HEK293 (cell line): Measurements from ENCODE around the gene MMRN2.

Source experiments
- CTCF ChIA-PET: fragments of 350-600 bp; formaldehyde crosslinking; extraction: SDS; loops from one replicate; lab custom pipeline; 2021; ENCODE audit warnings: antibody characterized with exemption; lab: Yijun Ruan, JAX
- POLR2A ChIA-PET: fragments of 300-600 bp; formaldehyde crosslinking; extraction: SDS; loops from one replicate; lab custom pipeline; 2020; ENCODE audit warnings: antibody characterized with exemption, inconsistent platforms; lab: Yijun Ruan, JAX
- H3K27ac ChIP-seq: fragments of 200-500 bp; sonication (Bioruptor generic); 2 replicates; pipeline ENCODE4 v1.5.1; 2014; ENCODE audit warnings: low read depth, low read length, control low read depth, inconsistent platforms; ENCODE audit errors: extremely low read depth
- H3K36me3 ChIP-seq, 2 experiments: fragments of 200-500 bp in 1 of 2; sonication (Bioruptor generic) in 1 of 2; 1 replicate in 1 of 2; 2 replicates in 1 of 2; pipeline ENCODE4 v1.5.1; 2014 to 2017; ENCODE audit warnings: inconsistent platforms in 2 of 2, low read length in 2 of 2; ENCODE audit not compliant: control insufficient read depth in 2 of 2, insufficient read depth in 1 of 2
- H3K4me1 ChIP-seq: fragments of 200-500 bp; sonication (Bioruptor generic); 2 replicates; pipeline ENCODE4 v1.5.1; 2014; ENCODE audit warnings: mild to moderate bottlenecking, low read length, inconsistent platforms; ENCODE audit not compliant: control insufficient read depth, insufficient read depth
- H3K4me3 ChIP-seq: 2 replicates; pipeline ENCODE4 v1.5.1; 2011; ENCODE audit warnings: low read depth, mild to moderate bottlenecking, control low read depth, low read length, moderate library complexity
- H3K9me3 ChIP-seq: fragments of 200-500 bp; sonication (Bioruptor generic); 2 replicates; pipeline ENCODE4 v1.5.1; 2014; ENCODE audit warnings: low read depth, low read length, inconsistent platforms; ENCODE audit not compliant: control insufficient read depth, insufficient read depth
- BCL11B ChIP-seq: fragments of 450-650 bp; formaldehyde crosslinking; IDR thresholded peaks from 2 replicates; pipeline ENCODE4 v1.5.1; 2016; ENCODE audit warnings: low read depth, missing biosample characterization, missing genetic modification characterization
- ELK4 ChIP-seq: IDR thresholded peaks from 2 replicates; pipeline ENCODE4 v1.6.1; 2011; ENCODE audit warnings: mild to moderate bottlenecking, low read depth, low read length, borderline replicate concordance
- GLI2 ChIP-seq: fragments of 450-650 bp; formaldehyde crosslinking; IDR thresholded peaks from 2 replicates; pipeline ENCODE4; 2017; ENCODE audit warnings: missing biosample characterization, missing genetic modification characterization, low read depth, borderline replicate concordance
- HOXA7 ChIP-seq: sonication (generic); formaldehyde crosslinking; IDR thresholded peaks from 2 replicates; pipeline ENCODE4 v1.8.1; 2022; ENCODE audit warnings: missing genetic modification reagents, borderline replicate concordance
- SP2 ChIP-seq: fragments of 450-650 bp; formaldehyde crosslinking; IDR thresholded peaks from 2 replicates; pipeline ENCODE4 v1.5.1; 2016; ENCODE audit warnings: missing biosample characterization, missing genetic modification characterization
- ZBTB10 ChIP-seq: fragments of 450-650 bp; formaldehyde crosslinking; IDR thresholded peaks from 2 replicates; pipeline ENCODE4 v1.5.1; 2016; ENCODE audit warnings: missing biosample characterization, missing genetic modification characterization
- ZFHX2 ChIP-seq: fragments of 450-650 bp; formaldehyde crosslinking; conservative IDR thresholded peaks from 2 replicates; pipeline ENCODE4 v1.5.1; 2016; ENCODE audit warnings: missing biosample characterization, missing genetic modification characterization
- ZFP41 ChIP-seq: fragments of 450-650 bp; formaldehyde crosslinking; IDR thresholded peaks from 2 replicates; pipeline ENCODE4 v1.5.1; 2016; ENCODE audit warnings: missing biosample characterization, missing genetic modification characterization, borderline replicate concordance
- ZIC2 ChIP-seq: fragments of 450-650 bp; formaldehyde crosslinking; IDR thresholded peaks from 2 replicates; pipeline ENCODE4 v1.5.1; 2016; ENCODE audit warnings: missing biosample characterization, missing genetic modification characterization
- ZNF140 ChIP-seq: fragments of 450-650 bp; formaldehyde crosslinking; IDR thresholded peaks from 2 replicates; pipeline ENCODE4 v1.5.1; 2016; ENCODE audit warnings: missing biosample characterization, missing genetic modification characterization
- ZNF366 ChIP-seq: fragments of 450-650 bp; formaldehyde crosslinking; conservative IDR thresholded peaks from 2 replicates; pipeline ENCODE4 v1.5.1; 2016; ENCODE audit warnings: missing biosample characterization, missing genetic modification characterization
- ZNF37A ChIP-seq: fragments of 450-650 bp; IDR thresholded peaks from 2 replicates; pipeline ENCODE4 v1.5.1; 2018; ENCODE audit warnings: missing biosample characterization, missing genetic modification characterization
- ZNF473 ChIP-seq: fragments of 450-650 bp; formaldehyde crosslinking; IDR thresholded peaks from 2 replicates; pipeline ENCODE4 v1.5.1; 2017; ENCODE audit warnings: missing biosample characterization, missing genetic modification characterization
- ZNF510 ChIP-seq: fragments of 450-650 bp; formaldehyde crosslinking; IDR thresholded peaks from 2 replicates; pipeline ENCODE4 v1.5.1; 2018; ENCODE audit warnings: mild to moderate bottlenecking, missing genetic modification characterization, missing biosample characterization; ENCODE audit not compliant: insufficient replicate concordance
- ZNF513 ChIP-seq: fragments of 450-650 bp; IDR thresholded peaks from 2 replicates; pipeline ENCODE4 v1.5.1; 2018; ENCODE audit warnings: missing biosample characterization, missing genetic modification characterization
- ZNF560 ChIP-seq: fragments of 450-650 bp; formaldehyde crosslinking; IDR thresholded peaks from 2 replicates; pipeline ENCODE4 v1.5.1; 2017; ENCODE audit warnings: missing biosample characterization, missing genetic modification characterization, borderline replicate concordance
- ZNF610 ChIP-seq: fragments of 450-650 bp; formaldehyde crosslinking; IDR thresholded peaks from 2 replicates; pipeline ENCODE4 v1.5.1; 2016; ENCODE audit warnings: missing biosample characterization, missing genetic modification characterization, borderline replicate concordance
- ZNF626 ChIP-seq: fragments of 450-650 bp; sonication (Bioruptor Pico); formaldehyde crosslinking; IDR thresholded peaks from 2 replicates; pipeline ENCODE4 v1.5.1; 2018; ENCODE audit warnings: missing biosample characterization, missing genetic modification characterization, inconsistent platforms
- ZNF701 ChIP-seq: fragments of 450-650 bp; formaldehyde crosslinking; IDR thresholded peaks from 2 replicates; pipeline ENCODE4 v1.5.1; 2016; ENCODE audit warnings: missing biosample characterization, missing genetic modification characterization
- ZNF707 ChIP-seq: fragments of 450-650 bp; formaldehyde crosslinking; IDR thresholded peaks from 2 replicates; pipeline ENCODE4 v1.5.1; 2016; ENCODE audit warnings: missing biosample characterization, missing genetic modification characterization
- ZNF747 ChIP-seq: fragments of 450-650 bp; formaldehyde crosslinking; IDR thresholded peaks from 2 replicates; pipeline ENCODE4 v1.5.1; 2016; ENCODE audit warnings: missing biosample characterization, missing genetic modification characterization
- TF ChIP-seq, protein P1 (sequence below): fragments of 450-650 bp; formaldehyde crosslinking; IDR thresholded peaks from 2 replicates; pipeline ENCODE4 v1.5.1; 2016; ENCODE audit warnings: missing biosample characterization, missing genetic modification characterization

The MMRN2 gene

DNA sequence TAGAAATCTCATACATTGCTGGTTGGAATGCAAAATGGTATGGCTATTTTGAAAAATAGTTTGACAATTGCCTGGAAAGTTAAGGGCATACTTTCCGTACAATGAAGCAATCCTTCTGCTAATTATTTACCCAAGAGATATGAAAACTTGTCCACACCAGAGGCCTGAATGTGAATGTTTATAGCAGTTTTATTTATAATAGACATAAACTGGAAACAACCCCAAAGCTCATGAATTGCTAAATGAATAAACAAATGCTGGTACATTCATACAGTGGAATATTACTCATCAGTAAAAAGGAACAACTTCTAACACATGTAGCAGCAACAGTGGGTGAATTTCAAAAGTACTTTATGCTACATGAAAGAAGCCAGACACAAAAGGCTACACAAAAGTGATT, 42.7 kb downstream of the MMRN2 start:
- H3K4me3 ChIP-seq: no peak overlapping the region
- CTCF ChIA-PET: no interaction called here
- no peaks in the 10 kb centered on the region; the same call in 1 of the 2 replicates for H3K4me1 ChIP-seq
- H3K9me3 ChIP-seq: no peaks in the 10 kb centered on the region
- no peak overlapping the region for H3K27ac ChIP-seq
- H3K36me3 ChIP-seq: peaks cover 40 to 53% of the 10 kb centered on the region in 2 experiments
- TF ChIP-seq ZNF37A (tag by site-specific recombination): no peak
- no peak for TF ChIP-seq ZNF510
- TF ChIP-seq ZNF707: no peak
- TF ChIP-seq ZIC2 (tag by site-specific recombination): no peak
- TF ChIP-seq SP2: no peak
- POLR2A ChIA-PET: no interaction called here

DNA sequence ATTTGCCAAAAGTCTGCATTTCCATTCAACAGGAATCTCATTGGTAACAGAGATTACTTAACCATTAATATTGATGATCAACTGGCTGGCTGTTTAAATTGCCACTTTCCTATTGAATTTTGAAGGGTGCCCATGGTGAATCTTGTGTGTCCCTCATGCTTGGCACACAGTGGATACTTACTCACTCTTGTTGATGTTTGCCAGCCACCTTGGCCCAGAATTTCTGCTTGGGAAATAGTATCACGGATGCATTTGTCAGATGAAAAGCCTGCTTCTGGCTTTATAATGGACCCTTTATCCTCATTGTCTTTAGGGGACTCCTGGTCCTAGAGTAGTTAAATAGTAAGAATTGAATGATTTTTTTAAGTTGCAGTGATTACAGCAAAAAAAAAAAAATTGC, 52.0 kb downstream of the MMRN2 start:
- H3K27ac ChIP-seq: no peak overlapping the region
- ChIA-PET POLR2A (no interaction called here), CTCF (interaction anchor here (0.6 to 0.7 kb wide), 3 partner anchors 16 to 193 kb away, joined by 3 read pairs; no protein-coding TSS in a partner anchor)
- TF ChIP-seq GLI2 (tag by site-specific recombination) (no peak), ZFP41 (tag by site-specific recombination) (no peak), ZNF473 (no peak), ZNF366 (no peak), ZNF513 (tag by site-specific recombination) (no peak)
- peaks cover 21 to 54% of the 10 kb centered on the region in 2 experiments for H3K36me3 ChIP-seq
- no peaks in the 10 kb centered on the region; the same call in none of the 2 replicates for H3K9me3 ChIP-seq
- H3K4me3 ChIP-seq: no peak overlapping the region
- no peaks in the 10 kb centered on the region for H3K4me1 ChIP-seq

GRCh38 chr10:86904600-86904999, 52.8 kb downstream of the MMRN2 start:
- Histone ChIP-seq H3K36me3 (peaks cover 21 to 61% of the 10 kb centered on the region in 2 experiments), H3K4me3 (no peak overlapping the region), H3K9me3 (no peaks in the 10 kb centered on the region; the same call in none of the 2 replicates), H3K27ac (no peak overlapping the region), H3K4me1 (no peaks in the 10 kb centered on the region)
- POLR2A ChIA-PET: no interaction called here
- CTCF ChIA-PET: interaction anchor here (0.6 to 1.5 kb wide), 3 partner anchors 160 to 233 kb away, joined by 3 to 4 read pairs (median 3); no protein-coding TSS in a partner anchor
- no peak for TF ChIP-seq ZNF747
- TF ChIP-seq ZNF626: no peak
- no peak for TF ChIP-seq ZNF560
- TF ChIP-seq HOXA7 (CRISPR knock-in tag): no peak
- TF ChIP-seq ZNF140 (tag by site-specific recombination): no peak
- TF ChIP-seq ZFHX2 (tag by site-specific recombination): no peak
- TF ChIP-seq ELK4: no peak
- no peak for TF ChIP-seq ZNF610 (tag by site-specific recombination)
- TF ChIP-seq ZNF701: no peak
- TF ChIP-seq, protein P1, sequence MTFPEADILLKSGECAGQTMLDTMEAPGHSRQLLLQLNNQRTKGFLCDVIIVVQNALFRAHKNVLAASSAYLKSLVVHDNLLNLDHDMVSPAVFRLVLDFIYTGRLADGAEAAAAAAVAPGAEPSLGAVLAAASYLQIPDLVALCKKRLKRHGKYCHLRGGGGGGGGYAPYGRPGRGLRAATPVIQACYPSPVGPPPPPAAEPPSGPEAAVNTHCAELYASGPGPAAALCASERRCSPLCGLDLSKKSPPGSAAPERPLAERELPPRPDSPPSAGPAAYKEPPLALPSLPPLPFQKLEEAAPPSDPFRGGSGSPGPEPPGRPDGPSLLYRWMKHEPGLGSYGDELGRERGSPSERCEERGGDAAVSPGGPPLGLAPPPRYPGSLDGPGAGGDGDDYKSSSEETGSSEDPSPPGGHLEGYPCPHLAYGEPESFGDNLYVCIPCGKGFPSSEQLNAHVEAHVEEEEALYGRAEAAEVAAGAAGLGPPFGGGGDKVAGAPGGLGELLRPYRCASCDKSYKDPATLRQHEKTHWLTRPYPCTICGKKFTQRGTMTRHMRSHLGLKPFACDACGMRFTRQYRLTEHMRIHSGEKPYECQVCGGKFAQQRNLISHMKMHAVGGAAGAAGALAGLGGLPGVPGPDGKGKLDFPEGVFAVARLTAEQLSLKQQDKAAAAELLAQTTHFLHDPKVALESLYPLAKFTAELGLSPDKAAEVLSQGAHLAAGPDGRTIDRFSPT (tag by site-specific recombination): no peak
- TF ChIP-seq BCL11B (tag by site-specific recombination): no peak
- no peak for TF ChIP-seq ZBTB10 (tag by site-specific recombination)
